ENCODE measurements around the gene INPP4A.

INPP4A gene

DNA sequence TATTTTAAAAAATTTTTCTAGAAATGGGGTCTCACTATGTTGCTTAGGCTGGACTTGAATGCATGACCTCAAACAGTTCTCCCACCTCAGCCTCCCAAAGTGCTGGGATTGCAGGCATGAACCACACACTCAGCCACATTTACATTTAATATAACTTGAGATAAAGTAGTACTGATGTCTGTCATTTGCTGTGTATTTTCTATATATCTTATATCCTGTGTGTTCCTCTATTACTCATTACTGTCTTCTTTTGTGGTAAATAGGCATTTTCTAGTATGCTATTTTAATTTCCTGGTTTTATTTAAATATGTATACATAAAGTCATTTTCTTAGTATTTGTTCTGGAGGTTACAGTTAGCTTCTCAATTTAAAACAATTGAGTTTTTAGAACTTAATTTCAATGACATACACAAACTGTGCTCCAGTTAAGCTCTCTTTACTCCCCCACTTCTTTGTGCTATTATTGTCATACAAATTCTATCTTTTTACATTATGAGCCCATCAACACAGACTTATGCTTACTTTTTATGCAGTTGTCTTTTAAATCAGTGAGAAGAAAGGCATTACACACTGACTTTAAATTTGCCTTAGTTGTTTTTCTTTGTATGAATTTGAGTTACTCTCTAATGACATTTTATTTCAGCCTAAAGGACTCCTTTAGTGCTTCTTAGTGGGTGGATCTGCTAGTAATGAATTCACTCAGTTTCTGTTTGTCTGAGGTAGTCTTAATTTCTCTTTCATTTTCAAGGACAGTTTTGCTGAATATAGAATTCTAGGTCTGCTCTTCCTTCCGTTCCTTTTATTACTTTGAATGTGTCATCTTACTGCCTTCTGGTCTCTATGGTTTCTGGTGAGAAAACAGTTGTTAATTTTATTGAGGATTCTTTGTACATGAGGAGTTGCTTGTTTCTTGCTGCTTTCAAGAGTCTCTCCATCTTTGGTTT, 6.2 kb upstream of the INPP4A start:
- DNase-seq = no peak

GRCh38 chr2:98441706-98442450, 2.8 kb upstream of the INPP4A start:
- no peak for DNase-seq

- no peak for DNase-seq
These were observed 2.2 kb upstream of the INPP4A start for GRCh38 chr2:98442488-98442887.

DNA sequence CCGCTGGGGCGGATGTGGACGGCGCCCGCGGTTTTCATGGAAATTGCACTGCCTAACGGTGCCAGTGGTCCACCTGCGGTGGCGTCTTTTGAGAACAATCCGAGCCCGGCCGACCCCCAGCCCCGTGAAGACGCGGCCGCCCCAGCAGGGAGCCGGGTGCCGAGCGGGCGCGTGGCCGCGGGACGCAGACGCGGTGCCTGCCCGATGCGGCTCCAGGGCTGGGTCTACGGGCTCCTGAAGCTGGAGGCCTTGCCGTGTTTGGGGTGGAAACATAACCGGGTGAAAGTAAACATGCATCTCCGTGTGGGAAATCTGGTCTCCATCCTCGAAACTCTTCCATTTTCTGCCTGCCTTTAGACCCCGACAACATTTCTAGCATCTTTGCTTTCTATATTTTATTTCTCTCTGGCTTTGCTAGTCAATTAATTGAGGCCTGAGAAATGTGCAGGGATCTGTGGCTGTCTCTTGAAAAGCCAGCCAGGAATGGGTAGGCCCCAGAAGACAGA, 572 bp downstream of the INPP4A start:
- no peak for DNase-seq

DNA sequence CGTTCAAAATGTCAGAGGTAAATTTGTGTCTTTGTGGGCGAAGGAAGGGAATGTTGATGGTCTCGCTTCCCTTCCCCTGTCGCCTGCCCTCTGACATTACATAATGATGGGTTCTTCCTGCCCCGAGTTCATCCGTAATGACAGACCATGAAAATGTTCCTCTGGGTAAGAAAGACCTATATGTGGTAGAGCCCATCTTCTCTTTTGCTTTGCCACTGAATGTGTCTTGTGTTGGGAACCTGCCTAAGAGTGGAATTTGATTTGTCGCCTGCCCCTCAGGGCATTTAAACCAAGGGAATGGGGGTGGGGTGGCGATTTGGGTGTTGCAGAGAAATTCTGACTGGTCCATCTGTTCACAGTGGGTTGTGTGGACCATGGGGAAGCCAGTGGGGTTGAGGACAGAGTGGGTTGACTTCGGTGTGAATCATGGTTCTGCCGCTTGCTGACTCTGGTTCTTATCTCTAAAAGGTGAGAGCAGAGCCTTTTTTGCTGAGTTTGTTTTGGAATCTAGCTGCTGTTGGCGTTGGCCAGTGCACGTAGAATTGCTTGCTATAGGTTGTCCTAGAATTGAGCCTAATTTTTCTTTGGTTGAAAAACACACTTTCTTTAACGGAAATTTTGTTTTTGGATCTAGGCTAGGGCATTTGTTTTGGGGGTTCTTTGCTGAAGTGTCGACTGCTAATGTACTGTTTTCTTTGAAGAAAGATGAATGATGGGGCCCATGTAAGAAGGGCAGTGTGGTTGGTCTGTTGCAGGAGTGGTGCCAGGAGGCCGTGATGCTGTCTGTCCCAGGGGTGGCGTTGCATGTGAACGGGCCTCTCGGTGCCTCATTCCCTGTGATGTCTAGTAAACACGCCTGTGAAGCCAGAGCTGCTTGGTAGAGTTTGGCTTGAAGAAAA, 1.3 kb downstream of the INPP4A start:
- no peak for DNase-seq

DNA sequence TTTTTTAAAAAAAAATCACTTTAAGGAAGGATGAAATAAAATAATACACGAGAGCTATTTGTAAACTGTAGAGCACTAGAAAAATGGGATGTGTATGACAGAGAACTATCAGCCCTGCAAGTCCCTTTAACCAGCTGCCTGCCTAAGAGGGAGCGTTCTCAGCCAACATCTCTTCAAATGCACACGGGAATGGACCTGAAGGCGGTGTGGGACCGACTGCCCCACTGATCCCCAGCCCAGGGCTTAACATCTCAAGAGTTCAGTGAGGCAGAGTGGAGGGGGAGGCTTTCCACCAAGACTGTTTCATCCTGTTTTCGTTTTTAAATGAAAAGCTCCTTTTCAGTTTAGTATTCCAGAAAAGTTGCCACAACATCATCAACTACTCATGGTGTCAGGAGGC, 2.2 kb downstream of the INPP4A start:
- no peak for DNase-seq

DNA sequence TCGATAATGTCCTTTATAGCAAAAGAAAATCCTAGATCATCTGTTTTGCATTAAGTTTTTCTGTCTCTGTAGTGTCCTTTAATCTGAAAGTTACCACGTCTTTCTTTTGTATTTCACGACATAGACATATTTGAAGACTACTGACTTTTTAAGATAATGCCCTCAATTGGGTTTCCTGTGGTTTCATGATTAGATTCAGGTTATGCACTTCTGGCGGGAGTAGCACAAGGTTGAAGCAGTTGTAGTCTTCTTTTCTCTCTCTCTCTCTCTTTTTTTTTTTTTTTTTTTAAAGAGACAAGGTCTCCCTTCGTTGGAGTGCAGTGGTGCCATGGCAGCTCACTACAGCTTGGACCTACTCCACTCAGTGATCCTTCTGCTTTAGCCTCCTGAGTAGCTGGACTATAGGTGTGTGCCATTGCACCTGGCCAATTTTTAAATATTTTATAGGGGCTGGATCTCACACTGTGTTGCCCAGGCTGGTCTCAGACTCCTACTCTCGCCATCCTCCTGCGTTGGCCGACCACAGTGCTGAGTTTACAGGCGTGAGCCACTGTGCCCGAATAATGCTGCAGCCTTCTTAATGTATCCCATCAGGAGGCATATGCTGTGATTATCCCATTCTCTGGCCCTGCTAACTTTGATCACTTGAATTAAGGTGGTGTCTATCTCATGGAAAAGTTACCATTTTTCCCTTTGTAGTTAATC, 3.9 kb downstream of the INPP4A start:
- DNase-seq = no peak

DNA sequence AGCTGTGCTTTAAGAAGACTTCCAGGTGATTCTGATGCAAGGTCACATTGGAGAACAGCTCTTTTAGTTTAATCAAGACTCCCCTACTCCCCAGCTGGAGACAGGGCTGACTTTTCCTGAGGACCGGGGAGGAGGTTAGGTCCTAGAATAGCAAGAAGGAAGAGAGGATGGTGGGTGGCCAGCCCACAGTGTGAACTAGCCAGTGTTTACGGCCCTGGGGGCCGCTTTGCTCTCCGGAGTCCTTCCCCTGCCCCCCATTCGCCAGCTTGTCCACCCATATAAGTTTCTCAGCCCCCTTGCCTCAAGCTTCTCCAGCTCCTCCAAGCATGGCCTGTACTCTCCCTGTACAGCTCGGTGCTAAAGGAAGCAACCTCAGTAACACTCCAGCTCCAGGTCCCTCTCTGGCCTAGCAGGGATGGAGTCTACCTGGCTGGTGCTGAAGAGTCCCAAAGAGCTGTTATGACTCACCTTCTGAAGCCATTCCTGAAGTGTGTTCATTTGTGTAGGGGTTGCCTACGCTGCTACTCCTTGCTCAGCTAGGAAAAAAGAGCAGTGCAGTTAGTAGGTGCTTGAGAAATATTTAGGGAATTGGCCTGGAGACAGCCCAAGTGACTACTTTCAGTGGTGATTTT, 7.9 kb downstream of the INPP4A start:
- no peak for DNase-seq

GRCh38 chr2:98453083-98453482, 8.4 kb downstream of the INPP4A start:
- no peak for DNase-seq

DNA sequence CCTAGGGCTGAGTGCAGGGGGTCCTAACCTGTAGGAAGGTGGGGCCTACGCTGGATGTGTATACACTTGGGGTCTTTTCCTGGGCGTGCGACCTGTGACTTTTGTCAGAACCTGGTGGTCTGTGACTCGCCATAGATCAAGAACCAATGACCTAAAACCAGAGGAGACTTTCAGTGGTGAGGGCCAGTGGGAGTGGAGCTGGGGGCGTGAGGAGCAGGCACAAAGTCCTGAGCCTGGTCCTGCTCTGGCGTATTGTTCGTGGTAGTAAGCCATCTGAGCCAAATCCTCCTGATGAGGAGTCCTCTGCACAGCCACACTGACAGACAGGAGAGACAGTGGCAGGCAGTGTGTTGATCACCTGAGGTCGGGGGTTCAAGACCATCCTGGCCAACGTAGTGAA, 8.9 kb downstream of the INPP4A start:
- no peak for DNase-seq

- DNase-seq = no peak
These were observed 9.4 kb downstream of the INPP4A start for GRCh38 chr2:98454073-98454472.

DNA sequence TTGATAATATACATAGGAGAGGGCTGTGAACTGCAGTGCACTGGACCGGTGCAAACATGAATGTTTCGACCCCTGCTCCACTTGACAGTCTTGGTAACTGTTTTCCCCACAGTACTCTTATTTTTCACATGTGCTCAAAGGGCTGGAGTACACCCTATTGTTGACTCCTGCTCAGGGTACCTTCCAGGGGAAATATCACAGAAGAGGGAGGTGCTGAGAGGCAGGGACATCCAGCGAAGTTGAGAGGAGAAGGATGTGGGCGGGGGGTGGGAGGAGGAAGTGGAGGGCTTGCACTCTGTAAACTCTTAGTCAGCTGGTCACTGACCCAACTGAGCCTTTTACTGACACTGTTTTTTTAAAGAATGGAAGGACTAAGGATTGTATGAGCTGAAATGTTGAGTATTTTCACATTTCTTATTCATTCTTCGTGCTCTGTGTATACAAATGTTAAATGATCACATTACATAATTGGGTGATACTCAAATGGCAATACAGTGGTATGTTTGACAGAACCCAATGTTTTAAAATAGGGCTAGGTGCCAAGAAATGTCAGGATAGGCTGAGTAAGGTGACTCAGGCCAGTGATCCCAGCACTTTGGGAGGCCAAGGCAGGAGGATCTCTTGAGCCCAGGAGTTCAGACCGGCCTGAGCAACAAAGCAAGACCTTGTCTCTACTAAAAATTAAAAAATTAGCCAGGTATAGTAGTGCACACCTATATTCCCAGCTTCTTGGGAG, 10.0 kb downstream of the INPP4A start:
- DNase-seq = no peak

- no peak for DNase-seq
These were observed 10.9 kb downstream of the INPP4A start for GRCh38 chr2:98455494-98455976.

DNA sequence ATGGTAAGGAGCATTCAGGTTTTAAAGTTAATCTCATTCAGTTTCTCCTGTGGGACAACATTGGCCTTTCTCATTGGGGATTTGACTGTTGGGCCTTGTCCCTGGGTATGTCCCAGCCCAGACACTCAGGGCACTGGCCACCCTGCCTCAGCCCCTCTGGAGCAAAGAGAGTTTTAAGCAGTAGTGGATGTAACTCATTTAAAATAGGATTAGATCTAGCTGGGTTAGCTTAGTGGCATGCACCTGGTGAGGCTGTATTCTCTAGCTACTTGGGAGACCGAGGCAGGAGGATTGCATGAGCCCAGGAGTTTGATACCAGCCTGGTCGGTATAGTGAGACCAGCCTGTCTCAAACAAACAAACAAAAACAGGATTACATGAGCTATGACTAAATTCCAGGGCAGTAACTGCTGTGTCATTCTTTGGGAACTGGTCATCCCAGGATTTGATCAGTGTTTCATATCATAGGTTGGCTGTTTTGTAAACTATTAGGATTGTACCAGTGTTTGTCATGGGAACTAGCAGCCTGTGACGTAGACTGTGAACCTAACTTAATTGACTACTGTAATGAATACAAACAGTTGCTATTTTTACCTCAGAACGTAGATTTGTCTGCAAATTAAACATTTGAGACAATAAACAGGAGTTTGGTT, 12.5 kb downstream of the INPP4A start:
- DNase-seq = no peak

DNA sequence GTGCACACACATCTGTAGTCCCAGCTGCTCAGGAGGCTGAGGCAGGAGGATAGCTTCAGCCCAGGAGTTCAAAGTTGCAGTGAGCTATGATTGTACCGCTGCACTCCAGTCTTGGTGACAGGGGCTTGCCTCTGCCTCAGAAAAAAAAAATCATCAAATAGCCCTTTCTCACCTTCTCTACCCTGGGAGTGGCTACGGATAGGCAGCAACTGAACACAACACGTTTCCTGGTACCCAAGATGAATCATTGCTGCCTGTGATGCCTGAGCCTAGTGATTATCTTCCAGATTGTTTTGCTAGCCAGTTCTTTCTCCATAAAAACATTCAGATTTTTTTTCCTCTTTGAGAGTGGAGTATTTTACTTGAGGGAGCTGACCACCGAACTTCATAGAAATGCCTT, 13.5 kb downstream of the INPP4A start:
- no peak for DNase-seq

- no peak for DNase-seq
These were observed 14.2 kb downstream of the INPP4A start for GRCh38 chr2:98458667-98459380.

DNA sequence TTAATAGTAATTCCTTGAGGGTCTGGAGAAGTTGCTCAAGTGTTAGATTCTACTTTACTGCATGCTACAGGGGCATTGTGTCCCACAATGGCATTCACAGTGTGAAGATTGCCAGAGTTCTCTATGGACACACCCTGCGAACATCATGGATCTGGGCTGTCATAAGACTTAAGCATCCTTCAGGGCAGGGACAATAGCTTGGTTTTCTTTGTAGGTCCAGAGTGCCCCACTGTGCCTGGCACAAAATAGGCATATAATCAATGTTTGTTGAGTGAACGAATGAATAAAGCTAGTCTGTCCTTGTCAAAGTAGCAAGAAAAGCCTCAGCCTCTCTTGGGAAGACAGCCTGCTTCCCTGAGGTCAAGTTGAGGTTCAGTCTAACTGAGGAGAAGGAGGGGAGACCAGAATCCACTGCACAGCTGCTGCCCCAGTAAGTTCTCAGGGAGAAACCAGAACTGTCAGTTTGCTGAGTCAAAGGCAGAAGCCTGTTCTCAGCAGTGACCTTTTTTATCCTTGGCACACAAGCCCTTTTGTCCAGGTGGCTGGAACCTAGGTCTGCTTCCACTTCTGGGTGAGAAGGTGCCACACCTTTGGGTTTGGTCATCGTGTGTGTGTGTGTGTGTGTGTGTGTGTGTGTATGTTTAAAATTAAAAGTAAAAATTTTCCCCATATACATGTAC, 15.0 kb downstream of the INPP4A start:
- DNase-seq = no peak

GRCh38 chr2:98460573-98461497, 16.2 kb downstream of the INPP4A start:
- no peak for DNase-seq

Data from NCI-H2029 treated with DMSO at 0.1 percent for 48 hours (cell line).